Measurements from ENCODE around the gene SLC9A9. TPM values are rescaled to one million over a fixed set of nuclear protein-coding genes. Genes with fewer than 3 reads are reported as not detected.

SLC9A9 gene
- polyA plus RNA-seq, 1 of the 3 experiments (the other 2 are of a cell fraction): 0.05 TPM

GRCh38 chr3:143571548-143571947, 276.7 kb downstream of the SLC9A9 start:
- TF ChIP-seq NFIC (IDR thresholded peaks at IDR 0.05; ENCODE audit: borderline replicate concordance) (no peak), MXI1 (IDR thresholded peaks at IDR 0.05; ENCODE audit: low read depth, low read length) (no peak), EP300 (IDR thresholded peaks at IDR 0.05; ENCODE audit: borderline replicate concordance in 1 of 2, low read depth in 1 of 2, low read length in 1 of 2) (no peak), EZH2phosphoT487 (IDR thresholded peaks at IDR 0.05; ENCODE audit: borderline replicate concordance, low read depth) (no peak), SMC3 (IDR thresholded peaks at IDR 0.05; ENCODE audit: low read depth, low read length) (no peak), TEAD4 (IDR thresholded peaks at IDR 0.05; ENCODE audit: borderline replicate concordance, insufficient read depth) (no peak), RAD21 (IDR thresholded peaks at IDR 0.05; ENCODE audit: low read length) (no peak), REST (IDR thresholded peaks at IDR 0.05; ENCODE audit: low read depth, low read length) (no peak), ELF1 (IDR thresholded peaks at IDR 0.05) (no peak), NRF1 (IDR thresholded peaks at IDR 0.05; ENCODE audit: low read depth, low read length) (no peak), JUND (IDR thresholded peaks at IDR 0.05) (no peak), CHD2 (IDR thresholded peaks at IDR 0.05; ENCODE audit: low read length, partially characterized antibody) (no peak), USF1 (IDR thresholded peaks at IDR 0.05; ENCODE audit: borderline replicate concordance, low read depth) (no peak), RFX5 (IDR thresholded peaks at IDR 0.05; ENCODE audit: low read length) (no peak), ZBTB33 (IDR thresholded peaks at IDR 0.05; ENCODE audit: borderline replicate concordance, low read depth) (no peak), SIN3A (IDR thresholded peaks at IDR 0.05; ENCODE audit: borderline replicate concordance, low read depth, low read length) (no peak), PBX3 (IDR thresholded peaks at IDR 0.05) (no peak), CTCF (IDR thresholded peaks at IDR 0.05) (no peak), FOSL2 (IDR thresholded peaks at IDR 0.05; ENCODE audit: borderline replicate concordance, low read depth) (no peak), FOXJ3 (CRISPR knock-in tag; IDR thresholded peaks at IDR 0.05) (no peak)
- Histone ChIP-seq H3K27me3 (ENCODE audit: insufficient read depth) (peaks cover 6% of the 10 kb centered on the region; the same call in 1 of the 2 replicates), H2AFZ (ENCODE audit: low read depth) (no peak overlapping the region), H3K27ac (ENCODE audit: low read depth in 2 of 2, low read length in 1 of 2) (no peak overlapping the region), H3K79me2 (ENCODE audit: insufficient read depth) (no peaks in the 10 kb centered on the region), H4K20me1 (ENCODE audit: insufficient read depth) (no peaks in the 10 kb centered on the region), H3K9me2 (no peaks in the 10 kb centered on the region), H3K4me3 (ENCODE audit: low read depth in 2 of 2, low read length in 1 of 2) (no peak overlapping the region), H3K9ac (no peak overlapping the region), H3K9me3 (no peaks in the 10 kb centered on the region), H3K4me1 (ENCODE audit: control insufficient read depth in 1 of 2, insufficient read depth in 2 of 2, low read depth in 1 of 2, low read length in 1 of 2) (no peaks in the 10 kb centered on the region), H3F3A (replicated peaks; ENCODE audit: insufficient read depth) (no peaks in the 10 kb centered on the region), H3K4me2 (no peak overlapping the region), H3K36me3 (replicated peaks in 1 of 2; ENCODE audit: control insufficient read depth in 1 of 2, insufficient read depth in 2 of 2, low read length in 1 of 2) (no peaks in the 10 kb centered on the region)
- no peak for DNase-seq
- ChIA-PET POLR2A (no interaction called here), CTCF (no interaction called here)
- 19% methylated on average over 1 of the region's 1 CpG for WGBS (ENCODE audit: low lambda C conversion rate)

All from SK-N-SH (cell line).